Epithelial cell of esophagus (primary cell): Measurements from ENCODE around the gene SLC38A10.

Source experiments
- DNase-seq: peaks from one replicate; pipeline ENCODE4 v3.0.0; 2010; ENCODE audit warnings: low read depth
- H3K4me3 ChIP-seq: 2 replicates; pipeline ENCODE4 v1.5.1; 2011; ENCODE audit warnings: mild to moderate bottlenecking, low read length, control low read depth
- TF ChIP-seq, protein P1 (sequence below): IDR thresholded peaks from 2 replicates; pipeline ENCODE4 v1.5.1; 2011; ENCODE audit warnings: low read depth, mild to moderate bottlenecking, low read length, control low read depth, inconsistent platforms; ENCODE audit not compliant: insufficient read depth; ENCODE audit errors: missing control alignments

SLC38A10 gene

DNA sequence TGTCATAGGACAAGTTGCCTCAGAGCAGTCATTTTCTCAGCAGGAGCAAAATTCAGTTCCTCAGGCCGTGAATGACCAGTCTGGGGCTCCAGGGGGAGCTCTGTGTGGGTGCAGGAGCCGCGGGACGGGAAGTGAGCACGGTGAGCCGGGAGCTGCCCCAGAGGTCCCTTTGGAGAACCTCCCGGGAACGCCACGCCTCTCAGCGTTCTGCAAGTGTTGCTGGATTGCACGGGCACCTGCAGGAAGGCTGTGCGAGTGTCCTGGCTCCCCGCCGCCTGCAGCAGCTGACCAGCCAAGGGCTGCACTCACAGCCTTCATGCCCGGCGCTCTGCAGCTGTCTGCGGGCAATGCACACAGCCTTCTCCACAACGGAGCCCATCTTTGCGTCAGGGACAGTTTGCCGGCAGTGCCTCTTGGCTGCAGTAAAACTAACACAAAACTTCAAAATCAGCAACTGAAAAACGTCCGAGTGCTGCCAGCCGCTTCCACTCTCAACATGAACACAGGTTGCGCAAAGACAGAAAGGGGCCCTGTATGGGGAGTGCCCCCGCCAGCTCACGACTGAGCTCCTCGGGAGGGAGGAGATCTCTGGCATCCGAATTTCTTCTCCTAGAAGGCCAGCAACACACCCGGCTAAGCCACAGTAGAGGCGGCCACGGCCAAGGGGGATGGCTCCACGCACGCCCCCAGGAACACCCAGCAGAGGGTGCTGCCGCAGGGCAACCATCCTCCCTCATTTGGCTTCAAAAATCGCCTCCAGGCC, 40.0 kb downstream of the SLC38A10 start:
- TF ChIP-seq, protein P1, sequence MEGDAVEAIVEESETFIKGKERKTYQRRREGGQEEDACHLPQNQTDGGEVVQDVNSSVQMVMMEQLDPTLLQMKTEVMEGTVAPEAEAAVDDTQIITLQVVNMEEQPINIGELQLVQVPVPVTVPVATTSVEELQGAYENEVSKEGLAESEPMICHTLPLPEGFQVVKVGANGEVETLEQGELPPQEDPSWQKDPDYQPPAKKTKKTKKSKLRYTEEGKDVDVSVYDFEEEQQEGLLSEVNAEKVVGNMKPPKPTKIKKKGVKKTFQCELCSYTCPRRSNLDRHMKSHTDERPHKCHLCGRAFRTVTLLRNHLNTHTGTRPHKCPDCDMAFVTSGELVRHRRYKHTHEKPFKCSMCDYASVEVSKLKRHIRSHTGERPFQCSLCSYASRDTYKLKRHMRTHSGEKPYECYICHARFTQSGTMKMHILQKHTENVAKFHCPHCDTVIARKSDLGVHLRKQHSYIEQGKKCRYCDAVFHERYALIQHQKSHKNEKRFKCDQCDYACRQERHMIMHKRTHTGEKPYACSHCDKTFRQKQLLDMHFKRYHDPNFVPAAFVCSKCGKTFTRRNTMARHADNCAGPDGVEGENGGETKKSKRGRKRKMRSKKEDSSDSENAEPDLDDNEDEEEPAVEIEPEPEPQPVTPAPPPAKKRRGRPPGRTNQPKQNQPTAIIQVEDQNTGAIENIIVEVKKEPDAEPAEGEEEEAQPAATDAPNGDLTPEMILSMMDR, result peak; percentile 60
- H3K4me3 ChIP-seq, result no peak overlapping the region
- DNase-seq, result peak; percentile 81

DNA sequence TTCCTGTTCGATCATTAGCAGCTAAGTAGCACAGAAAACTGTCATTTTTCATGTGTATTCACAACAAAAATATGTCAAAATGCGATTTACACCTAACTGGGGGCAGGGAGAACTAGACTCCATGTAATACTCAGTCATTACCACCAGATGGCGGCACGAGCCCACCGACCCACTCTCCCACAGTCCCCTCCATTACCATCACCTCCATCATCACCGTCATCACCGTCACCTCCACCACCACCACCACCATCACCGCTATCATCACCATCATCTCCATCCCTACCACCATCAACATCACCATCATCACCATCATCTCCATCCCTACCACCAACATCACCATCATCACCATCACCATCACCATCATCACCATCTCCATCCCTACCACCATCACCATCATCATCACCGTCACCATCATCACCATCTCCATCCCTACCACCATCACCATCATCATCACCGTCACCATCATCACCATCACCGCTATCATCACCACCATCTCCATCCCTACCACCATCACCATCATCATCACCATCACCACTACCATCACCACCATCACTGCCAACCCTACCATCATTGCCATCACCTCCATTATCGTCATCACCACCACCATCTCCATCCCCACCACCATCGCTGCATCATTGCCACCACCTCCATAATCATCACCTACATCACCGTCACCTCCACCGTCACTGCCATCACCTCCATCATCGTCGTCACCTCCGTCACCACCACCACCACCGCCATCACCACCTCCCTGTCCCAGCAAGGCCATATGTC, 41.6 kb downstream of the SLC38A10 start:
- H3K4me3 ChIP-seq, result no peak overlapping the region
- peak; percentile 40 for DNase-seq
- TF ChIP-seq, protein P1, result peak; percentile 74

DNA sequence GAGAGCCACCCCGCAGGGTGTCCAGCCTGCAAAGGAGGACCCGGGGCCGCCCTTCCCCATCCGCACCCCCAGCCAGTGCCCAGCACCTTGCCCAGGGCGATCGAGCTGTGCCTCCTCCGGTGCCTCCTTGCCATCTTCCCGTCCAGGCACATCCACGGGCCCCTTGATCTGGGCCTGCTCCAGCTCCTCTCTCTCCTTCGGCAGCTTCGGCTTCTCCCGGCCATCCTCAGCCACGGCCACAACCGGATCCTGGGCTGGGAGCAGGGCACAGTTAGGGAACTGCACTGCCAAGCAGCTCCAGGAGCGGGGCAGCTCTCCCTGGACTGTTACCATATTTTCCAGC, 42.1 kb downstream of the SLC38A10 start:
- TF ChIP-seq, protein P1, result no peak
- no peak for DNase-seq
- no peak overlapping the region for H3K4me3 ChIP-seq

DNA sequence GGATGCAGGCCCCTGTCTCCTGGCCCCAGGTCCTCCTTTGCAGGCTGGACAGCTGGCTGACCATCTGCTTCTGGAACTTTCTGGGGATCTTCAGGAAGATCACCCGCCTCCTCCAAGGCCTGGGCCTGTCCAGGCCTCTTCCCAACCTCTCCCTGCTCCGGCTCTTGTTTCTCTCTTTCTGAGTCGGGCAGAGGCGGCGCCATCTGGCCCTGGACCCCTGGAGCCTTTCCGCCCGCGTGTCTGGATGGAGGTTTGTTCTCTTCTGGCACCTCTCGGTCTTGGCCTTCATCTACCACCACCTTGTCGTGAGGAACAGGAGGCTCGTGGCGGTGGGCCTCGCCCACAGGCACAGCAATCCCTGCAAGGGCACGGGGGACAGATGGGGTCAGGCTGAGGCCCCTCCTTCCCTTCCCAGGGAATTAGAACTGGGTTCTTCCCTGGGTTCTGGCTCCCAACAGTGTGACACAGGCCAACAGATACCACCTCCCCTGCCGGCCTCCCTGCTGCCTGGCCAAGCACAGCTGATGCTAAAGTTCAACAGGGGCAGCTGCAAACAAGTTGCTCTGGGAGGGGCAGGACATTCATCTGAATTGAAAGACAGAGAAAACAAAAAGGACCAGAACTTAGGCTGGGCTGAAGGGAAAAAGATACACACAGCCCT, 42.7 kb downstream of the SLC38A10 start:
- TF ChIP-seq, protein P1, result no peak
- no peak for DNase-seq
- H3K4me3 ChIP-seq, result no peak overlapping the region

DNA sequence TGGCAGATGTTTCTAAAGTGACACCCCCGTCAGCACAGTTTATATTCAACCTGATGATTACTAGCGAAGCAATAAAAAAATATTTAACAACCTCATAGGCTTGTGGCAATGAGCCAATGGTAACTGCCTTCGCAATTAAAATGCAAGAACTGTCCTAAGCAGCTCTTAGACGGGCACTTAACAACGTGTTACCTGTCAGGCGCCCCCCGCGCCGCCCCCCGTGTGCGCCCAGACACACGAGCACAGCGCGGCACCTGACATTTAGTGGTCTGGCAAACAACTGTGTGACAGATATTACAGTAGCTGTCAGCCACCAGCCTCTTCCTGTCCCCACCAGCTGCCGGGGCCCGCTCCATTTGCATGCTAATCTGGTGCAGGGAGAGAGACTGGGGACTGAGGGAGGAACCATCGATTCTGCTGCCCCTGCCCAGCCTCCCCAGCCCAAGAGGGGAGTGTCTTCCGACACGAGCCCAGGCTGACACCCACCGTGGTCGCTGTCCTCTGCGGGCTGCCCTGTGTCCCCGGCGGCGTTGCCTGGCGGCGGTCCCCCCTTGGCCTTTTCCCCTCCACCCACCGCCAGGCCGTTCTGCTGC, 43.3 kb downstream of the SLC38A10 start:
- DNase-seq, result no peak
- TF ChIP-seq, protein P1, result no peak
- H3K4me3 ChIP-seq, result no peak overlapping the region

DNA sequence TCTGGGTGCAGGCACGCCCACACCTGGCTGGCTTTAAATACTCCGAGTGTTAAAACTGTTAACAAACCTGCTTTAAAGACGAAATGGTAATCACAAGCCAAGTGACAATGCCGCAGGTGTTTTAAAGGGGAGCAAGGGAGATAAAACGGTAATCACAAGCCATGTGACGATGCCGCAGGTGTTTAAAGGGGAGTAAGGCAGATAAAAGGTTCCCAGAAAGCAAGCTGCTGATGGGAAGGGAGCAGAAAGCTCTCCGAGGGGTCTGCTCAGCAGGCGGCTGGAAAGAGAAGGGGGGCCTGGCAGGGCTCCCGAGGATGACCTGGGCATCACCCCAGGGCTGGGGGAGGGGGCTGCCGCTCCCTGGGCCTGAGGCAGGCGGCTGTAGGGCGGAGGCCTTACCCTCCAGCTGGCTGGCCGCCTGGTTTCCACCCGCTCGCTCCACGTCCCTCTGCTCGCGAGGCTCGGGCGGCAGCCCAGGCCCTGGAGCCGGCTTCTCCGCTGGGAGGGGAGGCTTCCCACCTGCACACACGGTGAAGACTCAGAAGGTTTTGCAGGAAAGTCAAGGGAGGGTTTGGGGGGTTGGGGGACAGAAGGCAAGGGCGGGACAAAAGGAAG, 43.9 kb downstream of the SLC38A10 start:
- TF ChIP-seq, protein P1, result no peak
- no peak for DNase-seq

More for the DNA sequence above, 43.9 kb downstream of the SLC38A10 start:
- no peak overlapping the region for H3K4me3 ChIP-seq
